Measurements from ENCODE around the gene VDR.

VDR gene

DNA sequence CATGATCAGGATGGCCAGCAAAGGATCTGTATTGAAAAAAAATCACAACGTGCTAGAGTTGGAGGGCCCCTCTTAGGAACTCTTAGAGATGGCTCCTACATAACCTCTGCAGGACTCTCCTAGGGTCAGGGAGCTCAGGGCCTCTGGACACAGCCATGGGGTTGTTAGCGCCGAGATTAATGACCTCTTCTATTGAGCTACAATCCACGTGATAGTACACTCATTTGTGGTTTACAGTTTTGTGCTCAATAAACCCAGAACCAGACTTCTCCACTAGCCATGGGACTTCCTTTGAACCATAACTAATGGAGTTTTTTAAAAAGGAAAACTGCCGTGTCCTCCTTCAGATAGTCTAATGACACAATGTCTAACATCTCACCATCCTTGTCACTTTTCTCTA is 55.5 kb downstream of the VDR start:
- Histone ChIP-seq H4K20me1 (ENCODE audit: control insufficient read depth, insufficient read depth, low read depth, low read length) (no peaks in the 10 kb centered on the region), H3K27me3 (ENCODE audit: control insufficient read depth, low read length) (no peaks in the 10 kb centered on the region), H3K9me2 (replicated peaks; ENCODE audit: control insufficient read depth, low read length) (no peaks in the 10 kb centered on the region), H3K36me3 (ENCODE audit: control insufficient read depth, low read length) (no peaks in the 10 kb centered on the region), H3K9me3 (ENCODE audit: control insufficient read depth, insufficient read depth, low read length) (no peaks in the 10 kb centered on the region), H3K4me3 (ENCODE audit: low read length) (no peak overlapping the region), H3K79me2 (ENCODE audit: control insufficient read depth, low read length) (no peaks in the 10 kb centered on the region), H3F3A (ENCODE audit: control insufficient read depth, insufficient read depth) (0 out of 2 replicates have a peak, but pooled peaks cover 2% of the 10 kb centered on the region), H3K4me1 (ENCODE audit: control insufficient read depth, low read length) (no peaks in the 10 kb centered on the region), H3K4me2 (ENCODE audit: low read length) (no peak overlapping the region), H3K27ac (ENCODE audit: low read depth, low read length) (no peak overlapping the region)
- no peak for TF ChIP-seq EZH2phosphoT487 (IDR thresholded peaks at IDR 0.05; ENCODE audit: borderline replicate concordance, low read length)
- TF ChIP-seq, protein P1, sequence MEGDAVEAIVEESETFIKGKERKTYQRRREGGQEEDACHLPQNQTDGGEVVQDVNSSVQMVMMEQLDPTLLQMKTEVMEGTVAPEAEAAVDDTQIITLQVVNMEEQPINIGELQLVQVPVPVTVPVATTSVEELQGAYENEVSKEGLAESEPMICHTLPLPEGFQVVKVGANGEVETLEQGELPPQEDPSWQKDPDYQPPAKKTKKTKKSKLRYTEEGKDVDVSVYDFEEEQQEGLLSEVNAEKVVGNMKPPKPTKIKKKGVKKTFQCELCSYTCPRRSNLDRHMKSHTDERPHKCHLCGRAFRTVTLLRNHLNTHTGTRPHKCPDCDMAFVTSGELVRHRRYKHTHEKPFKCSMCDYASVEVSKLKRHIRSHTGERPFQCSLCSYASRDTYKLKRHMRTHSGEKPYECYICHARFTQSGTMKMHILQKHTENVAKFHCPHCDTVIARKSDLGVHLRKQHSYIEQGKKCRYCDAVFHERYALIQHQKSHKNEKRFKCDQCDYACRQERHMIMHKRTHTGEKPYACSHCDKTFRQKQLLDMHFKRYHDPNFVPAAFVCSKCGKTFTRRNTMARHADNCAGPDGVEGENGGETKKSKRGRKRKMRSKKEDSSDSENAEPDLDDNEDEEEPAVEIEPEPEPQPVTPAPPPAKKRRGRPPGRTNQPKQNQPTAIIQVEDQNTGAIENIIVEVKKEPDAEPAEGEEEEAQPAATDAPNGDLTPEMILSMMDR (IDR thresholded peaks at IDR 0.05; ENCODE audit: low read depth, low read length, poor library complexity, severe bottlenecking), result no peak

DNA sequence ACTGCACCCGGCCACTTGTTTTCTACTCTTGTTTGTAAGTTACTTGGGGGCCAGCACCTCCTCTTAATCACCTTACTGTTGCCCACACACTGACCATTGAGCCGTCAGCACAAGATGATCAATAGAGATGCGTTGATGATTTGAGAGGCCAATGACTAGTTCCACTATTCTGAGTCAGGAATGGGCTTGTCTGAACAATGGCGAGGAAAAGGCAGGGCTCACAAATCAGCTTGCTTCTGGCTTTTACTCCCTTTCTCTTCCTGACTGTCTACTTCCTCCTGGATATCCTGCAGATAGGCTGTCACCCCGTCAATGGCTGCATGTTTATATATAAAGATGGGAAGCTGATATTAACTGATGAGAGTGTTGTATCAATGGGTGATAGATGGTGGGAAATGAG is 55.9 kb downstream of the VDR start:
- Histone ChIP-seq H3K9me2 (replicated peaks; ENCODE audit: control insufficient read depth, low read length) (no peaks in the 10 kb centered on the region), H3K4me2 (ENCODE audit: low read length) (no peak overlapping the region), H3K36me3 (ENCODE audit: control insufficient read depth, low read length) (no peaks in the 10 kb centered on the region), H3K79me2 (ENCODE audit: control insufficient read depth, low read length) (no peaks in the 10 kb centered on the region), H3K4me1 (ENCODE audit: control insufficient read depth, low read length) (no peaks in the 10 kb centered on the region), H3K27ac (ENCODE audit: low read depth, low read length) (no peak overlapping the region), H3K27me3 (ENCODE audit: control insufficient read depth, low read length) (no peaks in the 10 kb centered on the region), H3K9me3 (ENCODE audit: control insufficient read depth, insufficient read depth, low read length) (no peaks in the 10 kb centered on the region), H3F3A (ENCODE audit: control insufficient read depth, insufficient read depth) (0 out of 2 replicates have a peak, but pooled peaks cover 2% of the 10 kb centered on the region), H4K20me1 (ENCODE audit: control insufficient read depth, insufficient read depth, low read depth, low read length) (no peaks in the 10 kb centered on the region), H3K4me3 (ENCODE audit: low read length) (no peak overlapping the region)
- TF ChIP-seq, protein P1 (IDR thresholded peaks at IDR 0.05; ENCODE audit: low read depth, low read length, poor library complexity, severe bottlenecking), result no peak
- TF ChIP-seq EZH2phosphoT487 (IDR thresholded peaks at IDR 0.05; ENCODE audit: borderline replicate concordance, low read length), result no peak

DNA sequence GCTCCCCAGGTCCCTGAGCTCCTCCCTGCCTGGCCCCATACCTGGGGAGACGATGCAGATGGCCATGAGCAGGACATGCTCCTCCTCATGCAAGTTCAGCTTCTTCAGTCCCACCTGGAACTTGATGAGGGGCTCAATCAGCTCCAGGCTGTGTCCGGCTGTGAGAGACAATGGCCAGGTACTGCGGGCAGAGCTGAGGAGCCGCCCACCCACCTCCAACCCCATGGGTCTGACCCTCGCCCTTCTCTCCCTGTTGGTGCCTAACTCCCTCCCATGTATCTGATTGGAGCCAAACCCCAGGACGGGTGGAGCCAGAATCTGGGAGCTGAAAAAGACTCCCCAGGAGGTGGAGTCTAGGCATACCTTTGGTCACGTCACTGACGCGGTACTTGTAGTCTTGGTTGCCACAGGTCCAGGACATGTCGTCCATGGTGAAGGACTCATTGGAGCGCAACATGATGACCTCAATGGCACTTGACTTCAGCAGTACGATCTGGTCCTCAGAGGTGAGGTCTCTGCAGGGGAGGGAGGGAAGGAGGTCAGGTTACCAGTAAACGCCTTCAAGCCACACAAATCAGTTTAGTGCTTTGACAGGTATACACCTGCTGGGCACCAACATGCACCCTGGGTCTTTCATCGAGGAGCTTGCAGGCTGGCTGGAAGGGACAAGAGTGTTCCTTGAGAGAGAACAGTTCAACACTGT is 58.3 kb downstream of the VDR start:
- TF ChIP-seq, protein P1 (IDR thresholded peaks at IDR 0.05; ENCODE audit: low read depth, low read length, poor library complexity, severe bottlenecking), result no peak
- Histone ChIP-seq H3K9me2 (replicated peaks; ENCODE audit: control insufficient read depth, low read length) (no peaks in the 10 kb centered on the region), H3K9me3 (ENCODE audit: control insufficient read depth, insufficient read depth, low read length) (no peaks in the 10 kb centered on the region), H3F3A (ENCODE audit: control insufficient read depth, insufficient read depth) (0 out of 2 replicates have a peak, but pooled peaks cover 2% of the 10 kb centered on the region), H3K27me3 (ENCODE audit: control insufficient read depth, low read length) (no peaks in the 10 kb centered on the region), H3K4me3 (ENCODE audit: low read length) (no peak overlapping the region), H3K79me2 (ENCODE audit: control insufficient read depth, low read length) (no peaks in the 10 kb centered on the region), H4K20me1 (ENCODE audit: control insufficient read depth, insufficient read depth, low read depth, low read length) (no peaks in the 10 kb centered on the region), H3K4me1 (ENCODE audit: control insufficient read depth, low read length) (no peaks in the 10 kb centered on the region), H3K36me3 (ENCODE audit: control insufficient read depth, low read length) (no peaks in the 10 kb centered on the region), H3K4me2 (ENCODE audit: low read length) (no peak overlapping the region), H3K27ac (ENCODE audit: low read depth, low read length) (no peak overlapping the region)
